Measurements from ENCODE around the gene MRI1. TPM values are rescaled to one million over a fixed set of nuclear protein-coding genes. Genes with fewer than 3 reads are reported as not detected.
"Not testable (repeated sequence)": the region's sequence is repeated elsewhere in the genome, so short reads cannot be mapped to it uniquely, and the experiment has no call there.

Gene MRI1
- total and polyA plus RNA-seq, 2 experiments from 2014 or later, result 16.5 to 39.7 TPM

DNA sequence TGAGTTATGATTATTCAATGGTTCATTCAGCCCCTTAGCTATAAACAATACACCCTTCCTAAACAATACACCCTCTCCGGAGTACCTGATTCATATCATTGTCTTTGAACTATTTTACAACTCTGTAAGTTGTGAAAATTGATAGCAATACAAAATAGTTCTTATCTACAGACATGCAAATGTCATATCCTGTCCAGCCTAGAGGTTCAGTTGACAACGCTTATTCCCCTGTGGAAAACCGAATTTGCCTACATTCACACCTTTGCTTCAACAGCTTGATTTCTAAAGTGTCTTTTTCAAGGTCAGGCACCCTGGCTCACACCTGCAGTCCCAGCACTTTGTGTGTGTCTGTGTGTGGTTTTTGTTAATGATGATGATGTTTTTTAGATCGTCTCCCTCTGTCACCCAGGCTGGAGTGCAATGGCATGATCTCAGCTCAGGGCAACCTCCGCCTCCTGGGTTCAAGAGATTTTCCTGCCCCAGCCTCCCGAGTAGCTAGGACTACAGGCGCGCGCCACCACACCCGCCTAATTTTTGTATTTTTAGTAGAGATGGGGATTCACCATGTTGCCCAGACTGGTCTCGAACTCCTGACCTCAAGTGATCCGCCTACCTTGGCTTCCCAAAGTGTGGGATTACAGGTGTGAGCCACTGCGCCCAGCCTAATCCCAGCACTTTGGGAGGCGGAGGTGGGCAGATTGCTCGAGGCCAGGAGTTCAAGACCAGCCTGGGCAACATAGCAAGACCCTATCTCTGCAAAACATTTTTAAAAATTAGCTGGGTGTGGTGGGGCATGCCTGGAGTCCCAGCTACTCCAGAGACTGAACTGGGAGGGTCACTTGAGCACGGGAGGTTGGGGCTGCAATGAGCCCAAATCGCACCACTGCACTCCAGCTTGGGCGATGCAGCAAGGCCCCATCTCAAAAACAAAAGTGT, 19.5 kb downstream of the MRI1 start:
- H2AFZ ChIP-seq, result no peak overlapping the region
- H3K36me3 ChIP-seq (ENCODE audit: low read depth), result no peaks in the 10 kb centered on the region
- H3F3A ChIP-seq (ENCODE audit: insufficient read depth), result peaks cover 41% of the 10 kb centered on the region
- no peak overlapping the region for H3K4me3 ChIP-seq
- H3K9me3 ChIP-seq (ENCODE audit: low read depth), result no peaks in the 10 kb centered on the region
- DNase-seq, result no peak
- in situ Hi-C loops (cut with MboI), result loop anchor here (10.0 kb wide), 1 partner anchor 81 kb away; no protein-coding TSS in a partner anchor
- no peak overlapping the region for H3K4me2 ChIP-seq (ENCODE audit: unreplicated experiment)
- H3K27me3 ChIP-seq (replicated peaks; ENCODE audit: insufficient read depth), result no peaks in the 10 kb centered on the region
- H3K9ac ChIP-seq, result no peak overlapping the region
- no peaks in the 10 kb centered on the region for H4K20me1 ChIP-seq (ENCODE audit: insufficient read depth)
- 84 to 86% methylated on average over 18 of the region's 18 CpGs for WGBS, 2 experiments (ENCODE audit: low coverage in 1 of 2, low lambda C conversion rate in 2 of 2, missing lambda C conversion rate in 2 of 2)
- H3K27ac ChIP-seq, result no peak overlapping the region
- H3K9me2 ChIP-seq (ENCODE audit: insufficient read depth), result no peaks in the 10 kb centered on the region
- peaks cover 41% of the 10 kb centered on the region for H3K4me1 ChIP-seq (ENCODE audit: insufficient read depth)
- H3K79me2 ChIP-seq (ENCODE audit: insufficient read depth), result no peaks in the 10 kb centered on the region
- TF ChIP-seq EZH2 (IDR thresholded peaks at IDR 0.05; ENCODE audit: insufficient read depth, poor library complexity, severe bottlenecking), result no peak

DNA sequence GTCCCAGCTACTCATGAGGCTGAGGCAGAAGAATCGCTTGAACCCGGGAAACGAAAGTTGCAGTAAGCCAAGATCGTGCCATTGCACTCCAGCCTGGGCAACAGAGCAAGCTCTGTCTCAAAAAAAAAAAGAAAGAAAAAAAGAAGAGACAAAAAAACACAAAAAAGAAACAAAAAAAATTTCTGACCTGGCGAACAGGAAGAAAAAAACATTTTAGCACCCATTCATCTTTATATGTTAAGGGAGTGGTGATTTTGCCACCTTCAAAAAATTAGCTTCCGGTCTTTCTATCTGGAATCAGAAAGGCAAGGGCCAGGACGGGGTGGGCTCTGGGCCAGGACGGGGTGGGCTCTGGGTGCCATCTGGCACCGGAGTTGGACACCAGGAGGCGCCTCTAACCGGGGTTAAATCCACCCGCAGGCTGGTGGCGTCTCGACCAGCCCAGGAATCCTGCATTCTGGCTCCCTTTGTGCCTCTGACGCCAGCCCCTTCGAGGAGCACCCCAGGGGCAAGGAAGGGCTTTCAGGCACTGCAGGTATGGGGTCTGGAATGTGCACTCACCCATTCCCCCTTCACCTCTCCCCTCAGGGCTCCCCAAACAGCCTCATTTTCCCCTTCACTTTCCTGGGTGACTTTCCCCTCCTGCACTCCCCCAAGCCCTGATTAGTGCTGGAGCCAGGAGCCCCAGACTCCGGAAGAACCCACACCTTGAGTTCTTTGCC, 20.6 kb downstream of the MRI1 start:
- Histone ChIP-seq H3K4me1 (ENCODE audit: insufficient read depth) (peaks cover 48% of the 10 kb centered on the region), H3K36me3 (ENCODE audit: low read depth) (no peaks in the 10 kb centered on the region), H3K79me2 (ENCODE audit: insufficient read depth) (no peaks in the 10 kb centered on the region), H3K4me3 (no peak overlapping the region), H3K9me2 (ENCODE audit: insufficient read depth) (no peaks in the 10 kb centered on the region), H3F3A (ENCODE audit: insufficient read depth) (peaks cover 42% of the 10 kb centered on the region), H3K9ac (peak overlapping the region; percentile 39; the same call in 1 of the 2 replicates), H2AFZ (peak overlapping the region; percentile 66), H3K9me3 (ENCODE audit: low read depth) (no peaks in the 10 kb centered on the region), H3K27ac (0 out of 2 replicates have a peak overlapping the region, but pooled peaks have one; percentile 31), H3K27me3 (replicated peaks; ENCODE audit: insufficient read depth) (no peaks in the 10 kb centered on the region), H4K20me1 (ENCODE audit: insufficient read depth) (no peaks in the 10 kb centered on the region), H3K4me2 (ENCODE audit: unreplicated experiment) (peak overlapping the region; percentile 25)
- in situ Hi-C loops (cut with MboI), result loop anchor here (10.0 kb wide), 1 partner anchor 80 kb away; no protein-coding TSS in a partner anchor
- 38 to 41% methylated on average over 16 of the region's 17 CpGs for WGBS, 2 experiments (ENCODE audit: low coverage in 1 of 2, low lambda C conversion rate in 2 of 2, missing lambda C conversion rate in 2 of 2)
- peak; percentile 88 for DNase-seq
- no peak for TF ChIP-seq EZH2 (IDR thresholded peaks at IDR 0.05; ENCODE audit: insufficient read depth, poor library complexity, severe bottlenecking)
- TF ChIP-seq EZH2phosphoT487 (IDR thresholded peaks at IDR 0.05; ENCODE audit: insufficient read depth, low read depth), result no peak

DNA sequence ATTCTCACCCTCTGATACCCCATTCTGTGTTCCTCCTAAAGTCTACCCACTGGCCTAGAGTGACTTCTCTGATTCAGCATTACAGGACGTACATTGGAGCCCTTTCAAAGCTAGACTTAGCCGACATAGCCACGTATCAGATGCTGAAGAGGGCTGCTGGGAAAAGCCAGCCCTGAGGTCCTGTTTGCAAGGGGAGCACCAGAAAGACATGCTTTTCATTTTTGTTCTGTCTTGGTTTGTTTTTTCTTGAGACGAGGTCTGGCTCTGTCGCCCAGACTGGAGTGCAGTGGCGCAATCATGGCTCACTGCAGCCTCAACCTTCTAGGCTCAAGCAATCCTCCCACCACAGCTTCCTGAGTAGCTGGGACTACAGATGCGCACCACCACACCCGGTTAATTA, 24.7 kb downstream of the MRI1 start:
- DNase-seq, result peak; percentile 63
- Histone ChIP-seq H3K9me2 (ENCODE audit: insufficient read depth) (no peaks in the 10 kb centered on the region), H3K4me3 (no peak overlapping the region), H3K27me3 (replicated peaks; ENCODE audit: insufficient read depth) (no peaks in the 10 kb centered on the region), H3F3A (ENCODE audit: insufficient read depth) (peaks cover 18% of the 10 kb centered on the region), H3K4me1 (ENCODE audit: insufficient read depth) (peaks cover 44% of the 10 kb centered on the region), H3K9me3 (ENCODE audit: low read depth) (no peaks in the 10 kb centered on the region), H3K79me2 (ENCODE audit: insufficient read depth) (no peaks in the 10 kb centered on the region), H2AFZ (peak overlapping the region; percentile 51; the same call in 1 of the 2 replicates), H3K36me3 (ENCODE audit: low read depth) (no peaks in the 10 kb centered on the region), H3K4me2 (ENCODE audit: unreplicated experiment) (peak overlapping the region; percentile 34), H3K9ac (peak overlapping the region; percentile 28; the same call in 1 of the 2 replicates), H4K20me1 (ENCODE audit: insufficient read depth) (no peaks in the 10 kb centered on the region), H3K27ac (peak overlapping the region; percentile 92)
- WGBS, 2 experiments (ENCODE audit: low coverage in 1 of 2, low lambda C conversion rate in 2 of 2, missing lambda C conversion rate in 2 of 2), result 36 to 37% methylated on average over 8 of the region's 8 CpGs
- TF ChIP-seq EZH2phosphoT487 (IDR thresholded peaks at IDR 0.05; ENCODE audit: insufficient read depth, low read depth), result no peak
- TF ChIP-seq EZH2 (IDR thresholded peaks at IDR 0.05; ENCODE audit: insufficient read depth, poor library complexity, severe bottlenecking), result no peak
- in situ Hi-C loops (cut with MboI), result loop anchor here (10.0 kb wide), 1 partner anchor 76 kb away; no protein-coding TSS in a partner anchor

DNA sequence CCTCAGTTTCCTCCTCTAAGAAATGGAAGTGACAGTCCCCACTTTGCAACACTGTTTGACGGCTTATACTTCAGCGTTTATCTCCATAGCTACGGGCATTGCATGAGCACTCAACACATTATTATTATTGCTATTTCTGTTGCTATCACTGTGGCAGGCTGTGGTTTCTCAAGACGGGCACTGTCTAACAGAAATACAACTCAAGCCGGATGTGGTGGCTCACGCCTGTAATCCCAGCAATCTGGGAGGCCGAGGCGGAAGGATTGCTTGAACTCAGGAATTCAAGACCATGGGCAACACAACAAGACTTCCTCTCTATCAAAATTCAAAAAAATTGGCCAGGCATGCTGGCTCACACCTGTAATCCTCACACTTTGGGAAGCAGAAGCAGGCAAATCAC, 26.0 kb downstream of the MRI1 start:
- peaks cover 38% of the 10 kb centered on the region for H3K4me1 ChIP-seq (ENCODE audit: insufficient read depth)
- H2AFZ ChIP-seq, result no peak overlapping the region
- no peak overlapping the region for H3K27ac ChIP-seq
- WGBS, 2 experiments (ENCODE audit: low coverage in 1 of 2, low lambda C conversion rate in 2 of 2, missing lambda C conversion rate in 2 of 2), result 84 to 87% methylated on average over 8 of the region's 8 CpGs
- no peaks in the 10 kb centered on the region for H3K9me3 ChIP-seq (ENCODE audit: low read depth)
- peaks cover under 1% of the 10 kb centered on the region; the same call in 1 of the 2 replicates for H3K79me2 ChIP-seq (ENCODE audit: insufficient read depth)
- no peak overlapping the region for H3K4me3 ChIP-seq
- no peak overlapping the region for H3K4me2 ChIP-seq (ENCODE audit: unreplicated experiment)
- no peaks in the 10 kb centered on the region for H3K9me2 ChIP-seq (ENCODE audit: insufficient read depth)
- H3F3A ChIP-seq (ENCODE audit: insufficient read depth), result peaks cover 26% of the 10 kb centered on the region
- in situ Hi-C loops (cut with MboI), result no loop called here
- TF ChIP-seq EZH2phosphoT487 (IDR thresholded peaks at IDR 0.05; ENCODE audit: insufficient read depth, low read depth), result no peak
- no peak for TF ChIP-seq EZH2 (IDR thresholded peaks at IDR 0.05; ENCODE audit: insufficient read depth, poor library complexity, severe bottlenecking)
- H3K9ac ChIP-seq, result no peak overlapping the region
- H3K36me3 ChIP-seq (ENCODE audit: low read depth), result no peaks in the 10 kb centered on the region
- no peaks in the 10 kb centered on the region for H4K20me1 ChIP-seq (ENCODE audit: insufficient read depth)
- no peak for DNase-seq
- no peaks in the 10 kb centered on the region for H3K27me3 ChIP-seq (replicated peaks; ENCODE audit: insufficient read depth)

DNA sequence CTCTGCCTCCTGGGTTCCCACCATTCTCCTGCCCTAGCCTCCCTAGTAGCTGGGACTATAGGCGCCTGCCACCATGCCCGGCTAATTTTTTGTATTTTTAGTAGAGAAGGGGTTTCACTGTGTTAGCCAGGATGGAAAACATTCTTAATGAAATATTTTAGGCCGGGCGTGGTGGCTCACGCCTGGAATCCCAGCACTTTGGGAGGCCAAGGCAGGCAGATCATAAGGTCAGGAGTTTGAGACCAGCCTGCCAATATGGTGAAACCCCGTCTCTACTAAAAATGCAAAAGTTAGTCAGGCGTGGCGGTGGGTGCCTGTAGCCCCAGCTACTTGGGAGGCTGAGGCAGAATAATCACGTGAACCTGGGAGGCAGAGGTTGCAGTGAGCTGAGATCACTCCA, 29.0 kb downstream of the MRI1 start:
- H3K27me3 ChIP-seq (replicated peaks; ENCODE audit: insufficient read depth); in situ Hi-C loops (cut with MboI); DNase-seq; H4K20me1 ChIP-seq (ENCODE audit: insufficient read depth); H3K4me3 ChIP-seq; H2AFZ ChIP-seq; H3K9me3 ChIP-seq (ENCODE audit: low read depth); H3K36me3 ChIP-seq (ENCODE audit: low read depth); H3K9me2 ChIP-seq (ENCODE audit: insufficient read depth); H3K4me2 ChIP-seq (ENCODE audit: unreplicated experiment): not testable (repeated sequence)
- peaks cover 35% of the 10 kb centered on the region for H3K4me1 ChIP-seq (ENCODE audit: insufficient read depth)
- peaks cover 38% of the 10 kb centered on the region for H3F3A ChIP-seq (ENCODE audit: insufficient read depth)
- H3K79me2 ChIP-seq (ENCODE audit: insufficient read depth), result peaks cover 13% of the 10 kb centered on the region
- 81 to 83% methylated on average over 9 of the region's 9 CpGs for WGBS, 2 experiments (ENCODE audit: low coverage in 1 of 2, low lambda C conversion rate in 2 of 2, missing lambda C conversion rate in 2 of 2)
- H3K9ac ChIP-seq, result peak overlapping the region; percentile 96; the same call in 1 of the 2 replicates
- peak overlapping the region; percentile 95 for H3K27ac ChIP-seq

All from GM23248 (cell line).